ENCODE data around the gene RAD52.

- TF ChIP-seq, protein P1, sequence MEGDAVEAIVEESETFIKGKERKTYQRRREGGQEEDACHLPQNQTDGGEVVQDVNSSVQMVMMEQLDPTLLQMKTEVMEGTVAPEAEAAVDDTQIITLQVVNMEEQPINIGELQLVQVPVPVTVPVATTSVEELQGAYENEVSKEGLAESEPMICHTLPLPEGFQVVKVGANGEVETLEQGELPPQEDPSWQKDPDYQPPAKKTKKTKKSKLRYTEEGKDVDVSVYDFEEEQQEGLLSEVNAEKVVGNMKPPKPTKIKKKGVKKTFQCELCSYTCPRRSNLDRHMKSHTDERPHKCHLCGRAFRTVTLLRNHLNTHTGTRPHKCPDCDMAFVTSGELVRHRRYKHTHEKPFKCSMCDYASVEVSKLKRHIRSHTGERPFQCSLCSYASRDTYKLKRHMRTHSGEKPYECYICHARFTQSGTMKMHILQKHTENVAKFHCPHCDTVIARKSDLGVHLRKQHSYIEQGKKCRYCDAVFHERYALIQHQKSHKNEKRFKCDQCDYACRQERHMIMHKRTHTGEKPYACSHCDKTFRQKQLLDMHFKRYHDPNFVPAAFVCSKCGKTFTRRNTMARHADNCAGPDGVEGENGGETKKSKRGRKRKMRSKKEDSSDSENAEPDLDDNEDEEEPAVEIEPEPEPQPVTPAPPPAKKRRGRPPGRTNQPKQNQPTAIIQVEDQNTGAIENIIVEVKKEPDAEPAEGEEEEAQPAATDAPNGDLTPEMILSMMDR (IDR thresholded peaks at IDR 0.05), result no peak
- TF ChIP-seq POLR2A (IDR thresholded peaks at IDR 0.05), result no peak
Measured at GRCh38 chr12:971991-972390, 22.5 kb upstream of the RAD52 start.
